BJ (cell line): ENCODE measurements around the gene CRYL1. TPM values are rescaled to one million over a fixed set of nuclear protein-coding genes. Genes with fewer than 3 reads are reported as not detected.

ENCODE experiments used
- CTCF ChIA-PET: fragments of 350-600 bp; formaldehyde crosslinking; extraction: SDS; loops from one replicate; lab custom pipeline; 2021; ENCODE audit warnings: antibody characterized with exemption, inconsistent platforms; lab: Yijun Ruan, JAX
- POLR2A ChIA-PET: fragments of 300-600 bp; sonication (Branson Sonifier 250); formaldehyde crosslinking; extraction: SDS; loops from one replicate; lab custom pipeline; 2021; ENCODE audit warnings: antibody characterized with exemption; lab: Charles Lee
- DNase-seq: peaks from one replicate; pipeline ENCODE4 v3.0.0-alpha.2; 2011; ENCODE audit warnings: low read depth
- H3K27me3 ChIP-seq: 2 replicates; pipeline ENCODE4 v1.6.0; 2011; ENCODE audit warnings: low read length; ENCODE audit not compliant: control insufficient read depth, insufficient read depth
- H3K36me3 ChIP-seq: 2 replicates; pipeline ENCODE4 v1.5.1; 2011; ENCODE audit warnings: low read length; ENCODE audit not compliant: control insufficient read depth, insufficient read depth
- H3K4me3 ChIP-seq: 2 replicates; pipeline ENCODE4 v1.5.1; 2011; ENCODE audit warnings: low read depth, mild to moderate bottlenecking, control low read depth, low read length
- CTCF ChIP-seq: IDR thresholded peaks from 2 replicates; pipeline ENCODE4 v1.5.1; 2011; ENCODE audit warnings: low read depth, mild to moderate bottlenecking, control low read depth, inconsistent platforms, low read length, moderate library complexity; ENCODE audit not compliant: insufficient read depth
- polyA plus RNA-seq: library from polyadenylated mRNA; depleted of rRNA; stranded (reverse); fragments of >200 nt; gene quantifications from 2 replicates; pipeline ENCODE4 v1.2.3, GENCODE V29; 2011

Gene CRYL1
- polyA plus RNA-seq, 1 experiment: 30.6 TPM

GRCh38 chr13:20518660-20519100 is 7.0 kb downstream of the CRYL1 start:
- no peak overlapping the region for H3K4me3 ChIP-seq
- H3K36me3 ChIP-seq: no peaks in the 10 kb centered on the region
- TF ChIP-seq CTCF: no peak
- POLR2A ChIA-PET: no interaction called here
- CTCF ChIA-PET: no interaction called here
- no peak for DNase-seq
- H3K27me3 ChIP-seq: no peaks in the 10 kb centered on the region

GRCh38 chr13:20514866-20515265 is 10.8 kb downstream of the CRYL1 start:
- Histone ChIP-seq H3K27me3 (no peaks in the 10 kb centered on the region), H3K4me3 (no peak overlapping the region), H3K36me3 (no peaks in the 10 kb centered on the region)
- no peak for DNase-seq
- ChIA-PET CTCF (interaction anchor here (0.7 to 1.3 kb wide), 2 partner anchors 14 to 20 kb away, joined by 3 to 4 read pairs; no protein-coding TSS in a partner anchor), POLR2A (no interaction called here)
- no peak for TF ChIP-seq CTCF

- no peak for TF ChIP-seq CTCF
- Histone ChIP-seq H3K27me3 (no peaks in the 10 kb centered on the region), H3K4me3 (no peak overlapping the region), H3K36me3 (no peaks in the 10 kb centered on the region)
- POLR2A ChIA-PET: no interaction called here
- CTCF ChIA-PET: no interaction called here
- DNase-seq: no peak
Measured at GRCh38 chr13:20513466-20513995, 12.1 kb downstream of the CRYL1 start.

GRCh38 chr13:20512042-20512683 is 13.5 kb downstream of the CRYL1 start:
- POLR2A ChIA-PET: no interaction called here

More at GRCh38 chr13:20512042-20512683, 13.5 kb downstream of the CRYL1 start:
- TF ChIP-seq CTCF: no peak
- Histone ChIP-seq H3K4me3 (no peak overlapping the region), H3K36me3 (no peaks in the 10 kb centered on the region), H3K27me3 (no peaks in the 10 kb centered on the region)
- no peak for DNase-seq
- CTCF ChIA-PET: interaction anchor here (0.6 to 2.2 kb wide), 3 partner anchors 9 to 306 kb away, joined by 3 to 9 read pairs (median 3); no protein-coding TSS in a partner anchor
